GM18499 (cell line): Measurements from ENCODE around the gene RAPGEF2.

Source experiments
- ATAC-seq: cut with Tn5 transposase; IDR thresholded peaks from one replicate; pipeline ENCODE4 v1.9.1; 2021; ENCODE audit warnings: moderate number of reproducible peaks; ENCODE audit not compliant: insufficient read depth, unreplicated experiment

RAPGEF2 gene

GRCh38 chr4:159384632-159385031 lies 281.8 kb downstream of the RAPGEF2 start:
- ATAC-seq: no peak

DNA sequence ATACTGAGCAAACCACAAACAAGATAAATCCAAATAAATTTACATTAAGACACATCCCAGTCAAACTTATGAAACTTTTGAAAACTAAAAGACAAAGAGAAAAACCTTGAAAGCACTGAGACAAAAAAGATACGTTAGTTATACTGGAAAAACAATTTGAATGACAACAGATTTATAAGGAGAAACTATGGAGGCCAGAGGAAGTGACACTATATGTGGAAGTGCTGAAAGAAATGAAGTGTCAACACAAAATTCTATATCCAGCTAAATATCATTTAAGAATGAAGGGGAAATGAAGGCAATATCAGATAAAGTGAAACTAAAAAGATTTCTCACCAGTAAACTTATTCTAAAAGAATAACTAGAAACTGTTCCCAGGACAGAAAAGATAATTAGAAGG lies 283.7 kb downstream of the RAPGEF2 start:
- no peak for ATAC-seq

GRCh38 chr4:159389756-159390155 lies 286.9 kb downstream of the RAPGEF2 start:
- no peak for ATAC-seq

- ATAC-seq: no peak
These were observed 287.8 kb downstream of the RAPGEF2 start for GRCh38 chr4:159390648-159391047.

DNA sequence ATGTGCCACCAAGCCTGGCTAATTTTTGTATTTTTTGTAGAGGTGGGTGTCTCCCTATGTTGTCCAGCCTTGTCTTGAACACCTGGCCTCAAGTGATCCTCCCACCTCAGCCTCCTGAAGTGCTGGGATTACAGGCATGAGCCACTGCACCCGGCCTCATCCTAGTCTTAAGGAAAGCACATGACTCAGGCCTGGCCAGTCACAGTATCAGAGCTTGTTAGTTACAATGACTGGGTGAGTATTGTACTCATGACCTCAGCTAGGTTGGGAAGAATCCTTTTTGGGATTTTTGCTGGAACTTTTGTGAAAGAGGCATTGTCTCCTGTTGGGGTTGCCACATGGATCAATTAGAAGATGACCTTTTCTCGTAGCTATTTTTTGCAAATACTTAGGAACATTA lies 292.8 kb downstream of the RAPGEF2 start:
- ATAC-seq: no peak

- ATAC-seq: no peak
These were observed 293.3 kb downstream of the RAPGEF2 start for GRCh38 chr4:159396151-159396550.

GRCh38 chr4:159398236-159398638 lies 295.4 kb downstream of the RAPGEF2 start:
- no peak for ATAC-seq

GRCh38 chr4:159400558-159401225 lies 297.8 kb downstream of the RAPGEF2 start:
- no peak for ATAC-seq

DNA sequence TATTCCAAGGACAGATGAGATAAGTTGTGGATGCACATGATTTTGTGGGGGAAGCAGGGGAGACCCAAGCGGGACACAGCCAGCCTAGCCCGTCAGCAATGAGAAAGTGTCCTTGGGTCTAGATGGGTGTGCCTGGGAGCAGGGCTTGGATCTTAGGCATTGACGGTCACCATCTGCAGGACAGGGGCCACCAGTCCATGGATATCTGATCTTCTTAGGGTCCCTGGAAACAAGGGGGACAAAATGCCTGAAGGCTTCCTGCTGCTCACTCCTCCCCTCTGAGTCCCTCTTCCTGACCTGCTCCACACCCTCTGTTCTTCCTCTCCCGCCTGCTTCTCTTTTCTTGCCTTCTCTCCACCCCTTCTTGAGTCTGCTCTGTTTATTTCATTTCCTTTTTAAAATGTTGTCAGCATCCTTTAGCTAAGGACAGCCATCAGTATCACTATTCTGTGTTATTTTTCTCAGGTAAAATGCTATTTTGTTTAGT lies 298.4 kb downstream of the RAPGEF2 start:
- ATAC-seq: no peak

- no peak for ATAC-seq
These were observed 299.0 kb downstream of the RAPGEF2 start for GRCh38 chr4:159401791-159402380.
